Measurements from ENCODE around the gene FARS2. TPM values are rescaled to one million over a fixed set of nuclear protein-coding genes. Genes with fewer than 3 reads are reported as not detected.

FARS2 gene
- total RNA-seq, 2 experiments from 2014 or later = 13.8 to 14.3 TPM

DNA sequence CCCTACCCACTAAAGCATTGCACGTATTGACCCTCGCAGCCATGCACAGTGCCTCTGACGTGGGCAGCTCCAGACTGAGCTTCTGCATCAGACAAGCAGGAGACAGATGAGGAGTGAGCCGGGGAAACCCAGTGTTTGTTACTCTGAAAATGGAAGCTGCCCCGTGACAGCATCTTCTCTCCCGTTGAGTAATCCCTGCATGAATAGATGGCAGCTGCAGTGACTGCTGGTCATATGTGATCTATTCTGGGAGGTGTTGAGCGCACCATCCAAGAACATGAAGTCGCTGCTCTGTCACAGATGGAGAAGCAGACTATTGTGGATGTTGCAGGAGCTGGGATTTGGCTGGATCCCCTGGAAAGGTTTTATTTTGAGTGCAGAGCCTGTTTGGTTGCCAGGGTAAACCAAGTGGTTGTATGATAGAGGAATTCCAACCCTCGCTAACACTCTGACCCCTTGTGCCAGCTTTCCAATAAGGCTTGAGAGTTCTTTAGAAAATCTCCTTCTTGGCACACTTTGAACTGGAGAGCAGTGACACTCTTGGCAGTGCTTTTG, 503.2 kb downstream of the FARS2 start:
- no peak overlapping the region for H3K4me3 ChIP-seq (ENCODE audit: low read depth, low read length, poor library complexity, severe bottlenecking)
- DNase-seq (ENCODE audit: low spot score) = no peak
- POLR2A ChIA-PET = no interaction called here

DNA sequence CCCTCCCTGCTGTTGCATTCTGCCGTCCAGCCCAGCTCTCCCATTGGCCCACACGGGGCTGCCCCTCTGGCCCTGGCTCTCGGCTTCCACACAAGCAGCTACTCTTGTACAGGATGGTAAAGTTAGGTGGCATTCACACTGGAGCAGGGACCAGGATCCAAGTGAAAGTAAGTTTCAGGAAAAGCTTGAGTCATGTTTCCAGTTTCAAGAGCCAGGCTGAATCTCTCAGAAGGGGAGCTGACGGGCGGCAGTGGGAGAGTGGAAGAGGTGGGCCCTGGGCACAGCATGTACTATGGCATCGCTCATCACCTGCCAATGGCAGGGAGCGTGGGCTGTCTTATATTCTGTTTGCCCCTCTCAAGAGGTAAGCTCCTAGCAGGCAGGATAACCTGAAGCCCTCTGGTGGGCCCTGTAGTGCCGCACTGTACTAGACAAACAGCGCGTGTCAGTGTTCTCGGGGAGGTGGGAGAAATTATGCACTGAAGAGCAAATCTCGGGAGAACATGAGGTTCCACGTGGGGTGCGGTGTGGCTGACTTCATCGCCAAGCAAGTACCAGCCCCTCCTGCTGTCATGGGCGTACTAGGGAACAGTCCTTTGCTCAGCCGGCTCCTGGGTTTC, 503.9 kb downstream of the FARS2 start:
- no TSS peak for BruUV-seq (replicated peaks)
- Histone ChIP-seq H4K20me1 (ENCODE audit: insufficient read depth, low read length) (no peaks in the 10 kb centered on the region), H3K36me3 (ENCODE audit: insufficient read depth, low read length) (no peaks in the 10 kb centered on the region), H3K4me2 (ENCODE audit: low read length) (no peak overlapping the region), H3K9me3 (ENCODE audit: low read length) (no peaks in the 10 kb centered on the region; the same call in 1 of the 2 replicates), H3K4me3 (ENCODE audit: low read depth, low read length, poor library complexity, severe bottlenecking) (no peak overlapping the region), H2AFZ (ENCODE audit: low read length) (no peak overlapping the region), H3K9me2 (ENCODE audit: insufficient read depth, low read length) (no peaks in the 10 kb centered on the region), H3K27ac (ENCODE audit: low read depth, low read length, poor library complexity, severe bottlenecking) (no peak overlapping the region), H3K79me2 (ENCODE audit: insufficient read depth, low read depth, low read length) (no peaks in the 10 kb centered on the region), H3K4me1 (ENCODE audit: insufficient read depth, low read length, poor library complexity, severe bottlenecking) (peaks cover 3% of the 10 kb centered on the region)
- POLR2A ChIA-PET = no interaction called here
- intact Hi-C loops (cut with micrococcal nuclease; ENCODE audit: unreplicated experiment) = no loop called here
- CTCF ChIA-PET (ENCODE audit: unreplicated experiment) = no interaction called here
- no peak for DNase-seq (ENCODE audit: low spot score)
- TF ChIP-seq, protein P1, sequence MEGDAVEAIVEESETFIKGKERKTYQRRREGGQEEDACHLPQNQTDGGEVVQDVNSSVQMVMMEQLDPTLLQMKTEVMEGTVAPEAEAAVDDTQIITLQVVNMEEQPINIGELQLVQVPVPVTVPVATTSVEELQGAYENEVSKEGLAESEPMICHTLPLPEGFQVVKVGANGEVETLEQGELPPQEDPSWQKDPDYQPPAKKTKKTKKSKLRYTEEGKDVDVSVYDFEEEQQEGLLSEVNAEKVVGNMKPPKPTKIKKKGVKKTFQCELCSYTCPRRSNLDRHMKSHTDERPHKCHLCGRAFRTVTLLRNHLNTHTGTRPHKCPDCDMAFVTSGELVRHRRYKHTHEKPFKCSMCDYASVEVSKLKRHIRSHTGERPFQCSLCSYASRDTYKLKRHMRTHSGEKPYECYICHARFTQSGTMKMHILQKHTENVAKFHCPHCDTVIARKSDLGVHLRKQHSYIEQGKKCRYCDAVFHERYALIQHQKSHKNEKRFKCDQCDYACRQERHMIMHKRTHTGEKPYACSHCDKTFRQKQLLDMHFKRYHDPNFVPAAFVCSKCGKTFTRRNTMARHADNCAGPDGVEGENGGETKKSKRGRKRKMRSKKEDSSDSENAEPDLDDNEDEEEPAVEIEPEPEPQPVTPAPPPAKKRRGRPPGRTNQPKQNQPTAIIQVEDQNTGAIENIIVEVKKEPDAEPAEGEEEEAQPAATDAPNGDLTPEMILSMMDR (conservative IDR thresholded peaks at IDR 0.05; ENCODE audit: low read length) = no peak
- no peak for TF ChIP-seq EZH2phosphoT487 (IDR thresholded peaks at IDR 0.05; ENCODE audit: borderline replicate concordance, low read depth, low read length)

More for the DNA sequence above, 503.2 kb downstream of the FARS2 start:
- intact Hi-C loops (cut with micrococcal nuclease; ENCODE audit: unreplicated experiment) = loop anchor here (1.0 kb wide), 1 partner anchor 293 kb away; no protein-coding TSS in a partner anchor
- Histone ChIP-seq H3K9me3 (ENCODE audit: low read length) (no peaks in the 10 kb centered on the region; the same call in 1 of the 2 replicates), H3K9me2 (ENCODE audit: insufficient read depth, low read length) (no peaks in the 10 kb centered on the region), H3K36me3 (ENCODE audit: insufficient read depth, low read length) (no peaks in the 10 kb centered on the region), H3K27ac (ENCODE audit: low read depth, low read length, poor library complexity, severe bottlenecking) (no peak overlapping the region), H3K4me1 (ENCODE audit: insufficient read depth, low read length, poor library complexity, severe bottlenecking) (peaks cover 3% of the 10 kb centered on the region), H4K20me1 (ENCODE audit: insufficient read depth, low read length) (no peaks in the 10 kb centered on the region), H3K79me2 (ENCODE audit: insufficient read depth, low read depth, low read length) (no peaks in the 10 kb centered on the region), H3K4me2 (ENCODE audit: low read length) (no peak overlapping the region), H2AFZ (ENCODE audit: low read length) (no peak overlapping the region)
- BruUV-seq (replicated peaks) = no TSS peak
- TF ChIP-seq, protein P1 (conservative IDR thresholded peaks at IDR 0.05; ENCODE audit: low read length) = no peak
- no peak for TF ChIP-seq EZH2phosphoT487 (IDR thresholded peaks at IDR 0.05; ENCODE audit: borderline replicate concordance, low read depth, low read length)
- CTCF ChIA-PET (ENCODE audit: unreplicated experiment) = no interaction called here

DNA sequence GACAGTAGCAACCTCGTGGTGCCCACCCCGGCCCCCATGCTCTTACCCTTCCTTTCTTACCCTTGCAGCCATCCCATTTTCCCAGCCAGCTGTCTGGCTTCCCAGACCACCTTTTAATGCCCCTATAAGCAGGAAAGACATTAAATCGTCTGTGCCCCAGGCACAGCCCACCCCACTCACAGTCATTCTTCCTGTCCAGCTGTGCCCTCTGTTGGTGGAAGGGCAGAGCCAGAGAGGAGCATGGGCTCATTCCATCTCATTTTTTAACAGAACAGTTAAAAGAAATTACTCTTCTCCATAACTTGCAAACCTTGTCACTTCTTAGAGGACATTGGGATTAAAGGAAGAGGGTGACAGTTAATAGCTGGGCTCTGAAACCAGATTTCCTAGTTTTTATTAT, 504.9 kb downstream of the FARS2 start:
- no peaks in the 10 kb centered on the region for H3K36me3 ChIP-seq (ENCODE audit: insufficient read depth, low read length)

More for the DNA sequence above, 504.9 kb downstream of the FARS2 start:
- intact Hi-C loops (cut with micrococcal nuclease; ENCODE audit: unreplicated experiment) = no loop called here
- Histone ChIP-seq H3K4me3 (ENCODE audit: low read depth, low read length, poor library complexity, severe bottlenecking) (no peak overlapping the region), H2AFZ (ENCODE audit: low read length) (no peak overlapping the region), H3K4me2 (ENCODE audit: low read length) (no peak overlapping the region), H4K20me1 (ENCODE audit: insufficient read depth, low read length) (no peaks in the 10 kb centered on the region), H3K4me1 (ENCODE audit: insufficient read depth, low read length, poor library complexity, severe bottlenecking) (peaks cover 3% of the 10 kb centered on the region), H3K27ac (ENCODE audit: low read depth, low read length, poor library complexity, severe bottlenecking) (no peak overlapping the region), H3K9me2 (ENCODE audit: insufficient read depth, low read length) (no peaks in the 10 kb centered on the region), H3K79me2 (ENCODE audit: insufficient read depth, low read depth, low read length) (no peaks in the 10 kb centered on the region), H3K9me3 (ENCODE audit: low read length) (no peaks in the 10 kb centered on the region; the same call in 1 of the 2 replicates)
- CTCF ChIA-PET (ENCODE audit: unreplicated experiment) = no interaction called here
- POLR2A ChIA-PET = interaction anchor here (0.5 kb wide), 1 partner anchor 12 kb away, joined by 3 read pairs; no protein-coding TSS in a partner anchor
- DNase-seq (ENCODE audit: low spot score) = no peak
- no TSS peak for BruUV-seq (replicated peaks)
- TF ChIP-seq EZH2phosphoT487 (IDR thresholded peaks at IDR 0.05; ENCODE audit: borderline replicate concordance, low read depth, low read length) = no peak
- TF ChIP-seq, protein P1 (conservative IDR thresholded peaks at IDR 0.05; ENCODE audit: low read length) = peak; percentile 65
